ENCODE data around the gene PNLIPRP3.

Gene PNLIPRP3

DNA sequence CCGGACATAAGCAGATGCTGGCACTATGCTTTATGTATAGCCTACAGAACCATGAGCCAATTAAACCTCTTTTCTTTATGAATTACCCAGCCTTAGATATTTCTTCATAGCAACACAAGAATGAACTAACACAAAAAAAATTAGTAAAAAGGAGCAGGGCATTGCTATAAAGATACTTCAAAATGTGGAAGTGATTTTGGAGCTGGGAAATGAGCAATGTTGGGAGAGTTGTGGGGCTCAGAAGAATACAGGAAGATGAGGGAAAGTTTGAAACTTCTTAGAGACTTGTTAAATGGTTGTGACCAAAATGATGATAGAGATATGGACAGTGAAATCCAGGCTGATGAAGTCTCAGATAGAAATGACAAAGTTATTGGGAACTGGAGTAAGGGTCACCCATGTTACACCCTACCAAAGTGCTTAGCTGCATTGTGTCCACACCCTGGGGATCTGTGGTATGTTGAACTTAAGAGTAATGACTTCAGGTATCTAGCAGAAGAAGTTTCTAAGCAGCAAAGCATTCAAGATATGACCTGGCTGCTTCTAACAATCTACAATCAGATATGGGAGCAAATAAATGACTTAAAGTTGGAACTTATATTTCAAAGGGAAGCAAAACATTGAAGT lies 24.2 kb downstream of the PNLIPRP3 start:
- Histone ChIP-seq H4K20me1 (ENCODE audit: insufficient read depth, low read length) (no peaks in the 10 kb centered on the region), H3K79me2 (ENCODE audit: low read length) (no peaks in the 10 kb centered on the region), H3K9me3 (replicated peaks; ENCODE audit: insufficient read depth, low read length) (no peaks in the 10 kb centered on the region), H3K4me2 (ENCODE audit: low read depth, low read length) (no peak overlapping the region), H3K27ac (ENCODE audit: low read length) (no peak overlapping the region), H3K36me3 (replicated peaks; ENCODE audit: insufficient read depth, low read length) (no peaks in the 10 kb centered on the region), H3K4me3 (ENCODE audit: low read length) (no peak overlapping the region), H3K9me2 (replicated peaks; ENCODE audit: insufficient read depth, low read length) (no peaks in the 10 kb centered on the region), H3K9ac (ENCODE audit: low read length) (no peak overlapping the region), H3F3A (ENCODE audit: insufficient read depth, low read length) (no peaks in the 10 kb centered on the region), H3K4me1 (ENCODE audit: low read length) (no peaks in the 10 kb centered on the region), H2AFZ (ENCODE audit: low read length) (no peak overlapping the region), H3K27me3 (replicated peaks; ENCODE audit: insufficient read depth, low read length) (no peaks in the 10 kb centered on the region)
- TF ChIP-seq EZH2phosphoT487 (IDR thresholded peaks at IDR 0.05; ENCODE audit: low read length) (no peak), EZH2 (optimal IDR thresholded peaks at IDR 0.05; ENCODE audit: low read depth, low read length) (no peak)
- TF ChIP-seq, protein P1, sequence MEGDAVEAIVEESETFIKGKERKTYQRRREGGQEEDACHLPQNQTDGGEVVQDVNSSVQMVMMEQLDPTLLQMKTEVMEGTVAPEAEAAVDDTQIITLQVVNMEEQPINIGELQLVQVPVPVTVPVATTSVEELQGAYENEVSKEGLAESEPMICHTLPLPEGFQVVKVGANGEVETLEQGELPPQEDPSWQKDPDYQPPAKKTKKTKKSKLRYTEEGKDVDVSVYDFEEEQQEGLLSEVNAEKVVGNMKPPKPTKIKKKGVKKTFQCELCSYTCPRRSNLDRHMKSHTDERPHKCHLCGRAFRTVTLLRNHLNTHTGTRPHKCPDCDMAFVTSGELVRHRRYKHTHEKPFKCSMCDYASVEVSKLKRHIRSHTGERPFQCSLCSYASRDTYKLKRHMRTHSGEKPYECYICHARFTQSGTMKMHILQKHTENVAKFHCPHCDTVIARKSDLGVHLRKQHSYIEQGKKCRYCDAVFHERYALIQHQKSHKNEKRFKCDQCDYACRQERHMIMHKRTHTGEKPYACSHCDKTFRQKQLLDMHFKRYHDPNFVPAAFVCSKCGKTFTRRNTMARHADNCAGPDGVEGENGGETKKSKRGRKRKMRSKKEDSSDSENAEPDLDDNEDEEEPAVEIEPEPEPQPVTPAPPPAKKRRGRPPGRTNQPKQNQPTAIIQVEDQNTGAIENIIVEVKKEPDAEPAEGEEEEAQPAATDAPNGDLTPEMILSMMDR (IDR thresholded peaks at IDR 0.05; ENCODE audit: low read length), result no peak
- DNase-seq, result no peak

DNA sequence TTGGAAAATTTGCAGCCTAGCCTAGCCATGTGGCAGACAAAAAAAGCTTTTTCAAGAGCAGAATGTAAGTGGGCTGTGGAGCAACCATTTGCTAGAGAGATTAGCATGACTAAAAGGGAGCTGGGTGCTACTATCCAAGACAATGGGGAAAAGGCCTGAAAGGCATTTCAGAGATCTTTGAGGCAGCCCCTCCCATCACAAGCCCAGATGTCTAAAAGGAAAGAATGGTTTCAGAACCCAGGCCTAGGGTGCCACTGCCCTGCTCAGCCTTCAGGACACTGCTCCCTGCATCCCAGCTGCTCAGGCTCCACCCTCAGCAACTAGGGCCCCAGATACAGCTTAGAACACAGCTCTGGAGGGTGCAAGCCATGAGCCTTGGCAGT lies 24.7 kb downstream of the PNLIPRP3 start:
- H3K4me1 ChIP-seq (ENCODE audit: low read length), result no peaks in the 10 kb centered on the region
- H3K4me3 ChIP-seq (ENCODE audit: low read length), result no peak overlapping the region
- no peak for DNase-seq
- no peaks in the 10 kb centered on the region for H3K9me2 ChIP-seq (replicated peaks; ENCODE audit: insufficient read depth, low read length)
- H3K9me3 ChIP-seq (replicated peaks; ENCODE audit: insufficient read depth, low read length), result no peaks in the 10 kb centered on the region
- no peak overlapping the region for H3K4me2 ChIP-seq (ENCODE audit: low read depth, low read length)
- H4K20me1 ChIP-seq (ENCODE audit: insufficient read depth, low read length), result no peaks in the 10 kb centered on the region
- H2AFZ ChIP-seq (ENCODE audit: low read length), result no peak overlapping the region
- no peaks in the 10 kb centered on the region for H3F3A ChIP-seq (ENCODE audit: insufficient read depth, low read length)
- no peak overlapping the region for H3K27ac ChIP-seq (ENCODE audit: low read length)
- no peaks in the 10 kb centered on the region for H3K27me3 ChIP-seq (replicated peaks; ENCODE audit: insufficient read depth, low read length)
- H3K79me2 ChIP-seq (ENCODE audit: low read length), result no peaks in the 10 kb centered on the region
- TF ChIP-seq EZH2 (optimal IDR thresholded peaks at IDR 0.05; ENCODE audit: low read depth, low read length), result no peak
- no peak for TF ChIP-seq EZH2phosphoT487 (IDR thresholded peaks at IDR 0.05; ENCODE audit: low read length)
- TF ChIP-seq, protein P1 (IDR thresholded peaks at IDR 0.05; ENCODE audit: low read length), result no peak
- no peaks in the 10 kb centered on the region for H3K36me3 ChIP-seq (replicated peaks; ENCODE audit: insufficient read depth, low read length)
- H3K9ac ChIP-seq (ENCODE audit: low read length), result no peak overlapping the region

DNA sequence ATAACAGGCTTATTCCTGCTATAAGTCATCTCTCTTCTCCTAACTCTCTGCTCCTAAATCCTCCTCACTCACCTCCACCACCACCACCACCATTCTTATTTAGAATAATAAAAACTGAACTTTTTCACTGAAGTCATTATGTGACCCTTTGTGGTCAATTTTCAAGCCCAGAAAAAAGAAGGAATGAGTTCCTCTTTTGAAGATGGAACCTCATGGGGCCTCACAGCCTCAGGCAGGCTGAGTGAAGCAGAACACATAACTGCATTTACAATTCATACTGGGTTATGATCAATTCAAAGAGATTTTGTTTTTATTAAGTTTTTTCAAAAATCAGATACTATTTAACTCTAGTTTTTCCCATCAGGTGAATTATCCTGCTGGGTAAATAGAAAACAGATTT lies 29.8 kb downstream of the PNLIPRP3 start:
- no peak for DNase-seq
- Histone ChIP-seq H3K27me3 (replicated peaks; ENCODE audit: insufficient read depth, low read length) (no peaks in the 10 kb centered on the region), H3F3A (ENCODE audit: insufficient read depth, low read length) (no peaks in the 10 kb centered on the region), H3K4me3 (ENCODE audit: low read length) (no peak overlapping the region), H3K9me3 (replicated peaks; ENCODE audit: insufficient read depth, low read length) (no peaks in the 10 kb centered on the region), H3K36me3 (replicated peaks; ENCODE audit: insufficient read depth, low read length) (no peaks in the 10 kb centered on the region), H3K27ac (ENCODE audit: low read length) (no peak overlapping the region), H3K79me2 (ENCODE audit: low read length) (no peaks in the 10 kb centered on the region), H3K4me1 (ENCODE audit: low read length) (no peaks in the 10 kb centered on the region), H4K20me1 (ENCODE audit: insufficient read depth, low read length) (no peaks in the 10 kb centered on the region), H3K9me2 (replicated peaks; ENCODE audit: insufficient read depth, low read length) (no peaks in the 10 kb centered on the region), H2AFZ (ENCODE audit: low read length) (no peak overlapping the region), H3K9ac (ENCODE audit: low read length) (no peak overlapping the region), H3K4me2 (ENCODE audit: low read depth, low read length) (no peak overlapping the region)
- TF ChIP-seq, protein P1 (IDR thresholded peaks at IDR 0.05; ENCODE audit: low read length), result no peak
- TF ChIP-seq EZH2 (optimal IDR thresholded peaks at IDR 0.05; ENCODE audit: low read depth, low read length) (no peak), EZH2phosphoT487 (IDR thresholded peaks at IDR 0.05; ENCODE audit: low read length) (no peak)
